B cell (primary cell): ENCODE measurements around the gene XXYLT1. TPM values are rescaled to one million over a fixed set of nuclear protein-coding genes. Genes with fewer than 3 reads are reported as not detected.
A peak's percentile ranks its signal among the peaks of the same experiment; 100 is the strongest.

ENCODE experiments used
- ATAC-seq: fragments of 200-7000 bp; cut with Tn5 transposase; one replicate; pipeline ENCODE4 v1.10.0; 2021; ENCODE audit warnings: low read depth, mild to moderate bottlenecking, moderate number of reproducible peaks, moderate library complexity
- CTCF ChIA-PET: fragments of 350-600 bp; sonication (Branson Sonifier 250); formaldehyde crosslinking; loops from one replicate; lab custom pipeline; 2021; ENCODE audit warnings: antibody characterized with exemption, inconsistent platforms; lab: Charles Lee
- POLR2A ChIA-PET: fragments of 350-600 bp; sonication (Branson Sonifier 250); formaldehyde crosslinking; loops from one replicate; lab custom pipeline; 2021; ENCODE audit warnings: antibody characterized with exemption; lab: Charles Lee
- DNase-seq: peaks from one replicate; pipeline ENCODE4 v3.0.0; 2013
- H2AFZ ChIP-seq: 2 replicates; pipeline ENCODE4 v1.6.1; 2012; ENCODE audit warnings: mild to moderate bottlenecking, low read depth, low read length; ENCODE audit not compliant: insufficient read depth, poor library complexity, severe bottlenecking
- H3K27ac ChIP-seq, 2 donors: 1 replicate in 1 of 2; 2 replicates in 1 of 2; pipeline ENCODE4 v1.5.1; 2012 to 2013; ENCODE audit warnings: low read length in 2 of 2, mild to moderate bottlenecking in 2 of 2, moderate library complexity in 1 of 2
- H3K27me3 ChIP-seq, 4 experiments: fragments of 200-600 bp in 1 of 4; sonication (generic) in 1 of 4; replicated peaks in 1 of 4; 1 replicate in 2 of 4; 2 replicates in 2 of 4; pipeline versions ENCODE4 v1.6.1 to v1.7.0; 2013 to 2016; ENCODE audit warnings: low read length in 3 of 4, mild to moderate bottlenecking in 2 of 4, mixed read lengths in 1 of 4, moderate library complexity in 1 of 4; ENCODE audit not compliant: insufficient read depth in 4 of 4, control insufficient read depth in 3 of 4; ENCODE audit errors: control extremely low read depth in 1 of 4
- H3K36me3 ChIP-seq, 2 experiments: replicated peaks in 1 of 2; 1 replicate in 1 of 2; 2 replicates in 1 of 2; pipeline versions ENCODE4 v1.6.1 to v1.7.1; 2013; ENCODE audit warnings: low read length in 1 of 2; ENCODE audit not compliant: insufficient read depth in 2 of 2, control insufficient read depth in 1 of 2; ENCODE audit errors: control extremely low read depth in 1 of 2, extremely low read depth in 1 of 2
- H3K4me1 ChIP-seq, 2 donors: fragments of 200-600 bp in 1 of 2; sonication (generic) in 1 of 2; 1 replicate in 1 of 2; 2 replicates in 1 of 2; pipeline versions ENCODE4 v1.5.1 to v1.6.1; 2013 to 2017; ENCODE audit warnings: low read length in 2 of 2; ENCODE audit not compliant: control insufficient read depth in 2 of 2, insufficient read depth in 2 of 2
- H3K4me2 ChIP-seq: replicated peaks from 2 replicates; pipeline ENCODE3; 2012; ENCODE audit warnings: mild to moderate bottlenecking, low read depth, low read length; ENCODE audit not compliant: poor library complexity, severe bottlenecking
- H3K4me3 ChIP-seq, 5 experiments: fragments of 200-600 bp in 1 of 5; sonication (generic) in 1 of 5; 1 replicate in 3 of 5; 2 replicates in 2 of 5; pipeline versions ENCODE4 v1.5.1 to v1.7.0; 2011 to 2016; ENCODE audit warnings: low read length in 4 of 5, mild to moderate bottlenecking in 4 of 5, low read depth in 2 of 5, control low read depth in 1 of 5, moderate library complexity in 1 of 5; ENCODE audit not compliant: insufficient read depth in 1 of 5; ENCODE audit errors: control extremely low read depth in 1 of 5, extremely low read depth in 1 of 5
- H3K79me2 ChIP-seq: fragments of 200-600 bp; sonication (generic); one replicate; pipeline ENCODE4 v1.6.0; 2016; ENCODE audit warnings: low read length; ENCODE audit not compliant: control insufficient read depth, insufficient read depth
- H3K9ac ChIP-seq: fragments of 200-600 bp; sonication (generic); 2 replicates; pipeline ENCODE4 v1.6.1; 2017; ENCODE audit warnings: mild to moderate bottlenecking, low read length, moderate library complexity
- H3K9me3 ChIP-seq, 3 donors: one replicate each; pipeline versions ENCODE4 v1.6.1 to v1.7.1; 2013; ENCODE audit warnings: low read length in 2 of 3; ENCODE audit not compliant: control insufficient read depth in 2 of 3, insufficient read depth in 1 of 3; ENCODE audit errors: control extremely low read depth in 1 of 3
- H4K20me1 ChIP-seq: 2 replicates; pipeline ENCODE4 v1.6.0; 2012; ENCODE audit warnings: mild to moderate bottlenecking, low read length; ENCODE audit not compliant: insufficient read depth, control insufficient read depth, poor library complexity, severe bottlenecking
- H3K27ac Mint-ChIP-seq: one replicate; pipeline ENCODE4 v1.8.0; 2021; ENCODE audit warnings: mixed read lengths
- H3K27me3 Mint-ChIP-seq: one replicate; pipeline ENCODE4 v1.8.0; 2021; ENCODE audit warnings: mixed read lengths
- H3K4me1 Mint-ChIP-seq: one replicate; pipeline ENCODE4 v1.8.0; 2021; ENCODE audit warnings: mixed read lengths
- H3K4me3 Mint-ChIP-seq: one replicate; pipeline ENCODE4 v1.8.0; 2021; ENCODE audit warnings: mixed read lengths
- H3K9me3 Mint-ChIP-seq: one replicate; pipeline ENCODE4 v1.8.0; 2022; ENCODE audit warnings: mixed read lengths; ENCODE audit not compliant: insufficient read depth
- EZH2 ChIP-seq: IDR thresholded peaks from 2 replicates; pipeline ENCODE4 v1.6.1; 2012; ENCODE audit warnings: borderline replicate concordance, low read depth, mild to moderate bottlenecking, moderate library complexity, low read length; ENCODE audit not compliant: insufficient read depth, poor library complexity, severe bottlenecking
- WGBS: methylation state at CpG from one replicate; pipeline ENCODE4 v1.1.5; 2013; ENCODE audit warnings: missing lambda C conversion rate; ENCODE audit not compliant: insufficient coverage; 5-methylcytosine and 5-hydroxymethylcytosine counted together
- intact Hi-C: fragments of 100-400 bp; cut with micrococcal nuclease; formaldehyde crosslinking; loops from one replicate; pipeline ENCODE4 v1.10.0; 2022
- polyA plus RNA-seq: library from polyadenylated mRNA; depleted of rRNA; stranded (reverse); fragments of >200 nt; gene quantifications from 2 replicates; pipeline ENCODE4 v1.2.3, GENCODE V29; 2012
- total RNA-seq, 2 donors: library from RNA; stranded (reverse); fragments of 120-200 nt in 1 of 2; gene quantifications; 1 replicate in 1 of 2; 2 replicates in 1 of 2; pipeline versions ENCODE4 v1.2.3 to v1.2.4, GENCODE V29; 2013 to 2022
- TF ChIP-seq, protein P1 (sequence below): fragments of 200-600 bp; IDR thresholded peaks from one replicate; pipeline ENCODE4 v1.8.0; 2022; ENCODE audit warnings: antibody characterized with exemption, mild to moderate bottlenecking

The XXYLT1 gene
- total and polyA plus RNA-seq, 2 donors (not counting 1 experiment from before 2014, with no cell fraction given): 2.6 to 11.2 TPM

DNA sequence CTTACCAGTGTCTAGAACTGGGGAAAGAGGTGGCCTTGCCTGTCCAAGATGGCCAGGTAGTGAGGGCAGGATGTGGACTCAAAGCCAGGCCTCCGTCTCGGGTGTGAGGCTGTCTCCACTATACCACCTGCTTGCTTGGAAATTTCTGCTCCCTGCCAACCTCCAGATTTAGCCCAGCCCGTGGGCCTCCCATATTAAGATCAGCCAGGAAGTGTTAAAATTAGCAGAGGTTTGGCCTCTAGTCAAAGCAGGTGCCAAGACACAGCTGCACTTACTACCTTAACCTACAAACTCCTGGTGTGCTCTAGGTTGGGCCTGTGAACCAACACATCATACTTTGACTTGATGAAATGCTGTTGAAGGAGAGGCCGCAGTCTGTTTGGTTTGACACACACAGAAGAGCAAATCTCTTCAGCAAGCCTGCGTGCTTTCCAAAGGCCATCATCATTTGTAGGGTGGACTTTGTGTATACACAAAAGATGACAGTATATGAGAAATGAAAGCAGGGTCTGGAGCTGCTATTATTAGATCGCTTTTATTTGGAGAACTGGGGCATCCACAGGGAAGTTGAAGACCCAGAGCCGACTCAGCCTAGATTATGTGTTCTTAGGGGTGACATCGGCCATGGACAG is 206.5 kb downstream of the XXYLT1 start:
- H3K36me3 ChIP-seq: peaks cover 0 to 5% of the 10 kb centered on the region in 2 experiments
- H3K4me2 ChIP-seq: peak overlapping the region; percentile 32
- TF ChIP-seq, protein P1, sequence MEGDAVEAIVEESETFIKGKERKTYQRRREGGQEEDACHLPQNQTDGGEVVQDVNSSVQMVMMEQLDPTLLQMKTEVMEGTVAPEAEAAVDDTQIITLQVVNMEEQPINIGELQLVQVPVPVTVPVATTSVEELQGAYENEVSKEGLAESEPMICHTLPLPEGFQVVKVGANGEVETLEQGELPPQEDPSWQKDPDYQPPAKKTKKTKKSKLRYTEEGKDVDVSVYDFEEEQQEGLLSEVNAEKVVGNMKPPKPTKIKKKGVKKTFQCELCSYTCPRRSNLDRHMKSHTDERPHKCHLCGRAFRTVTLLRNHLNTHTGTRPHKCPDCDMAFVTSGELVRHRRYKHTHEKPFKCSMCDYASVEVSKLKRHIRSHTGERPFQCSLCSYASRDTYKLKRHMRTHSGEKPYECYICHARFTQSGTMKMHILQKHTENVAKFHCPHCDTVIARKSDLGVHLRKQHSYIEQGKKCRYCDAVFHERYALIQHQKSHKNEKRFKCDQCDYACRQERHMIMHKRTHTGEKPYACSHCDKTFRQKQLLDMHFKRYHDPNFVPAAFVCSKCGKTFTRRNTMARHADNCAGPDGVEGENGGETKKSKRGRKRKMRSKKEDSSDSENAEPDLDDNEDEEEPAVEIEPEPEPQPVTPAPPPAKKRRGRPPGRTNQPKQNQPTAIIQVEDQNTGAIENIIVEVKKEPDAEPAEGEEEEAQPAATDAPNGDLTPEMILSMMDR: no peak
- no peak for TF ChIP-seq EZH2
- DNase-seq: no peak
- ATAC-seq: no peak
- Mint-ChIP-seq H3K9me3 (no peaks in the 10 kb centered on the region), H3K27ac (no peak overlapping the region), H3K4me3 (peak overlapping the region; percentile 13), H3K4me1 (peaks cover 24% of the 10 kb centered on the region), H3K27me3 (peaks cover 3% of the 10 kb centered on the region)
- H3K27me3 ChIP-seq: no peaks in the 10 kb centered on the region
- 59% methylated on average over 5 of the region's 8 CpGs for WGBS
- no peak overlapping the region for H2AFZ ChIP-seq
- CTCF ChIA-PET: interaction anchor here (1.3 to 2.2 kb wide), 2 partner anchors 10 to 382 kb away, joined by 3 to 8 read pairs; no protein-coding TSS in a partner anchor
- no peaks in the 10 kb centered on the region for H4K20me1 ChIP-seq
- H3K27ac ChIP-seq: peak overlapping the region in 1 of 2 donors; percentile 39
- intact Hi-C loops: no loop called here
- POLR2A ChIA-PET: interaction anchor here (0.6 kb wide), 1 partner anchor 355 kb away, joined by 5 read pairs; no protein-coding TSS in a partner anchor
- H3K79me2 ChIP-seq: no peaks in the 10 kb centered on the region
- peaks cover 17 to 22% of the 10 kb centered on the region in 2 donors for H3K4me1 ChIP-seq
- H3K9me3 ChIP-seq: no peaks in the 10 kb centered on the region
- H3K9ac ChIP-seq: peak overlapping the region; percentile 9
- no peak overlapping the region for H3K4me3 ChIP-seq

DNA sequence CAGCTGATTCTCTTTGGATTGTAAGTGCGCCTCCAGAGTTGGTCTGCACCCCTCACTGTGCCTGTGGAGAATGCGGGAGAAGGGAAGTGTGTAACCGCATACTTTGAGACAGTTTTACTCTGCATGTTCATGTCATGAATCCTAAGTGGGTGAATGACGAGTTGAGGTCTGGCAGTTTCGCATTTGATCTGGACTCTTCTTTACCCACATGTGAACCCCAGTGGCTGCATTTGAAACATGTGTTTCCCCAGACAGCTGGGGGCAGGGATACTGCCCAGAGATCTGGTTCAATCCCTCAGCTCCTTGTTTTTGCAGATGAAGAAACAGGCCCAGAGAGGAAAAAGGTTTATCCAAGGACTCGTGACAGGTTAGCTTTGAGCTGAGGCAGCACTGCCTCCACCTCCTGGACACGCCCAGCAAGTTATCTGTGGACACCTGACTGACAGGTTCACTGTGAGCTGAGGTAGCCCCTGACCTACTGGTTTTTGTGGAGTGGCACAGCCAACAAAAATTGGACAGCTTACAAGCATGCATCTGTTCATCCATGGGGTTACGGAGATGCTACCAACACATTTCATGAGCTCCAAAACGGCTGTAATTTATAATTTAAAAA is 207.3 kb downstream of the XXYLT1 start:
- ChIA-PET CTCF (interaction anchor here (0.9 to 2.2 kb wide), 3 partner anchors 10 to 381 kb away, joined by 3 to 8 read pairs (median 3); no protein-coding TSS in a partner anchor), POLR2A (interaction anchor here (0.6 kb wide), 1 partner anchor 354 kb away, joined by 5 read pairs; no protein-coding TSS in a partner anchor)
- ATAC-seq (no peak), DNase-seq (no peak)
- H3K4me1 Mint-ChIP-seq: peaks cover 24% of the 10 kb centered on the region
- peaks cover 5% of the 10 kb centered on the region for H3K27me3 Mint-ChIP-seq
- Histone ChIP-seq H3K4me1 (peaks cover 17 to 22% of the 10 kb centered on the region in 2 donors), H2AFZ (no peak overlapping the region), H3K9me3 (no peaks in the 10 kb centered on the region), H3K36me3 (peaks cover 0 to under 1% of the 10 kb centered on the region in 2 experiments), H3K4me2 (peak overlapping the region; percentile 32), H3K27ac (no peak overlapping the region), H3K4me3 (no peak overlapping the region), H4K20me1 (no peaks in the 10 kb centered on the region), H3K27me3 (no peaks in the 10 kb centered on the region), H3K79me2 (no peaks in the 10 kb centered on the region), H3K9ac (no peak overlapping the region)
- intact Hi-C loops: no loop called here
- WGBS: 73% methylated on average over 7 of the region's 9 CpGs
- no peak for TF ChIP-seq EZH2
- TF ChIP-seq, protein P1: no peak
- H3K4me3 Mint-ChIP-seq: no peak overlapping the region
- no peaks in the 10 kb centered on the region for H3K9me3 Mint-ChIP-seq
- no peak overlapping the region for H3K27ac Mint-ChIP-seq
